ENCODE measurements around the gene IL34.

IL34 gene

DNA sequence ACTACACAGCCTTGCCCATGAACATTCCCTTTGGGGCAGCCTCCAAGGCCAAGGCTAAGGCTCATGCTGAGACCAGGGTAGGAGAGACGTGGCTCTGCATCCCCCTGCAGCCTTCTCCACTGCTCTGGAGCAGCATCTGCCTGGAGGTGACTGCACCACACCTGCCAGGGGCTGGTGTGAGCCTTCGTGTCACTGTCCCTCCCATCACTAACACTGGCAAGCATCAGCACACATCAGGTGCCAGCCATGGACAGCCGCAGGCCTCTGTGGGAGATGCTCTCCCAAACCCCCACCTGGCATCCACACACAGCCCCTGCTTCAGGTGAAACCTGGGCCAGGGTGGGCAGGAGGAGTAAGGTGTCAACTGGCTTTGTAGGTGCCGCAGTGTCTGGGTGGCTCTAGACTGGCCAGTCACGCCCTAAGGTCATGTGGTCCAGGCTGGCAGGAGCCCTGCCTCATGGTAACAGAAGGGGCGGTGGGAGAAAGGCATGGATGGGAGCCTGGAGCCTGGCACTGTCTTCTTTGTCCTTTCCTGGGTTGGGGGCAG is 57.5 kb downstream of the IL34 start:
- no peak for DNase-seq

DNA sequence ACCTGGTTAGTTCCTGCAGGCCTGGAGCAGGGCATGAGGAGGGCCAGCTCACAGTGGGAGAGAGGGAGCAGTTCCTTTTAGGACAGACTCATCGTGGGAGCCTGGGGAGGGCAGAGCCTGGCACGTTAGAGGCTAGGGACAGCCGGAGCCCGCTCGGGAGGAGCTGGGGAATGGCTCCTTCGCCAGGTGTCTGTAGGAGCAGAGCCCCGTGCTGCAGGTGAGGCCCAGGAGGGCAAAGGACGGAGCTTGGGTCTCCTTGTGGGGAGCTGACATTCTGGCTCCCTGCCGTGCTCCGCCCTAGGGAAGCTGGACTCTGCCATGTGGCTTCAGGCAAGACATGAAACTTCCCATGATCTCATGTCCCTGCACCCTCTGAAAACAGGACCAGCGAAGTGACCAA is 58.2 kb downstream of the IL34 start:
- DNase-seq = no peak

DNA sequence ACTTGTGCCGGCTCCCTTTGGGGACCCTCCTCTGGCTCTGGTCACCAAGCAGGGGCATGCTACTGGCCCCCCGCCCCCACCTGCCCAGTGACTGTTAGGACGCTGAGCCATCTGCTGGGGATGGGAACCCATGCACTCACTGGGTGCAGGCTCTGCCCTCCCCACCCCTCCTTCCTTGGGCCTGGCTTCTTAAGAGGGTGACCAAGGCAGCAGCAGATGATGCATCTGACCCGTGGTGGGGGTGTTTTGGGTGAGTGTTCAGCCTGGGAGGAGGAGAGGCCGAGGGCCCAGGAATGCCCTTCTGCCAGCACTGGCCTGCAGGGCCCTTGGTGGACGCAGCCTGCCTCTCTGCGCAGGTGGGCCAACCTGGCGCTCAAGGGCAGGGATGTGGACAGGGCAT is 58.7 kb downstream of the IL34 start:
- no peak for DNase-seq

DNA sequence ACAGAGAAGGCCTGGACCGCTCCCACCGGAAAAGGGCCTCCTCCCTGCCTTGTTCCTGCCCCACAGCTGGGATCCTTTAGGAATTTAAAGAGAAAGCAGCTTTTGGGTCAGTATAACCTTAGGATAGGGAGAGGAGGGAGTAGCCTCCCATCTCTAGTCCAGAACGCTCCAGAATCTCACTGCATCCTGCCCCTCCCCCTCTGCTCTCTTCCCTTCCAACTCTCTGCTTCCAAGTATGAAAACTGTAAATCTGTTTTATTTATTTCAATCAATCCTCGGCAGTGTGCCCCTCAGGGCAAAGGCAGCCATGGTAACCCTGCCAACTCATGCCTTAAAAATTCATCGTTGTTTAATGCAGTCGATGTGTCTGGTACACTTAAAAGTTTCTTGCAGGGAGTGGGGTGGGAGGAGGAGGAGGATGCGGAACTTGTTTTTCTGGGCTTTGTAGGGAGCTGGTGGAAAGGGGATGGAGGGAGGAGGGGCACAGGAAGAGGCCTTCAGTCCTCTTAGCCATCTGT is 60.6 kb downstream of the IL34 start:
- DNase-seq = no peak

- no peak for DNase-seq
Observed at GRCh38 chr16:70708366-70709246, 62.2 kb downstream of the IL34 start.

- DNase-seq = no peak
Observed at GRCh38 chr16:70709457-70709856, 63.1 kb downstream of the IL34 start.

GRCh38 chr16:70709942-70710341 is 63.6 kb downstream of the IL34 start:
- DNase-seq = no peak
